KMS-11 (cell line): ENCODE data around the gene SPATA24.
A peak's percentile ranks its signal among the peaks of the same experiment; 100 is the strongest.
"Not testable (repeated sequence)": the region's sequence is repeated elsewhere in the genome, so short reads cannot be mapped to it uniquely, and the experiment has no call there.

Experiments
- H2AFZ ChIP-seq: fragments of 200-600 bp; sonication (generic); 2 replicates; pipeline ENCODE4 v1.6.1; 2016; ENCODE audit warnings: antibody characterized with exemption, mixed run types, low read depth
- H3K27ac ChIP-seq: fragments of 200-600 bp; sonication (generic); 2 replicates; pipeline ENCODE4 v1.6.1; 2016; ENCODE audit warnings: mild to moderate bottlenecking, mixed run types
- H3K27me3 ChIP-seq: fragments of 200-600 bp; sonication (generic); 2 replicates; pipeline ENCODE4 v1.6.1; 2017; ENCODE audit warnings: mild to moderate bottlenecking, low read depth, mixed run types, moderate library complexity; ENCODE audit not compliant: insufficient read depth
- H3K36me3 ChIP-seq: fragments of 200-600 bp; sonication (generic); 2 replicates; pipeline ENCODE4 v1.6.1; 2017; ENCODE audit warnings: mild to moderate bottlenecking, mixed run types; ENCODE audit not compliant: insufficient read depth
- H3K4me1 ChIP-seq: fragments of 200-600 bp; sonication (generic); 2 replicates; pipeline ENCODE4 v1.6.1; 2016; ENCODE audit warnings: mild to moderate bottlenecking, low read depth, mixed run types; ENCODE audit not compliant: poor library complexity, severe bottlenecking
- H3K4me2 ChIP-seq: fragments of 200-600 bp; sonication (generic); 2 replicates; pipeline ENCODE4 v1.7.0; 2016; ENCODE audit warnings: mild to moderate bottlenecking, mixed run types
- H3K4me3 ChIP-seq: fragments of 200-600 bp; sonication (generic); IDR thresholded peaks from 2 replicates; pipeline ENCODE4 v1.6.1; 2017; ENCODE audit warnings: low read depth, low read length, mixed read lengths; ENCODE audit not compliant: insufficient read depth
- H3K79me2 ChIP-seq: fragments of 200-600 bp; sonication (generic); 2 replicates; pipeline ENCODE4 v1.6.1; 2016; ENCODE audit warnings: low read depth, mixed run types; ENCODE audit not compliant: insufficient read depth
- H3K9ac ChIP-seq: fragments of 200-600 bp; sonication (generic); 2 replicates; pipeline ENCODE4 v1.6.1; 2016; ENCODE audit warnings: mild to moderate bottlenecking, mixed run types
- H4K20me1 ChIP-seq: fragments of 200-600 bp; sonication (generic); 2 replicates; pipeline ENCODE4 v1.6.1; 2016; ENCODE audit warnings: mild to moderate bottlenecking, mixed run types; ENCODE audit not compliant: insufficient read depth
- TF ChIP-seq, protein P1 (sequence below): fragments of 200-600 bp; sonication (generic); conservative IDR thresholded peaks from 2 replicates; pipeline ENCODE4 v1.6.1; 2017; ENCODE audit warnings: low read depth, mild to moderate bottlenecking, antibody characterized with exemption, low read length, moderate library complexity, mixed read lengths

Gene SPATA24

DNA sequence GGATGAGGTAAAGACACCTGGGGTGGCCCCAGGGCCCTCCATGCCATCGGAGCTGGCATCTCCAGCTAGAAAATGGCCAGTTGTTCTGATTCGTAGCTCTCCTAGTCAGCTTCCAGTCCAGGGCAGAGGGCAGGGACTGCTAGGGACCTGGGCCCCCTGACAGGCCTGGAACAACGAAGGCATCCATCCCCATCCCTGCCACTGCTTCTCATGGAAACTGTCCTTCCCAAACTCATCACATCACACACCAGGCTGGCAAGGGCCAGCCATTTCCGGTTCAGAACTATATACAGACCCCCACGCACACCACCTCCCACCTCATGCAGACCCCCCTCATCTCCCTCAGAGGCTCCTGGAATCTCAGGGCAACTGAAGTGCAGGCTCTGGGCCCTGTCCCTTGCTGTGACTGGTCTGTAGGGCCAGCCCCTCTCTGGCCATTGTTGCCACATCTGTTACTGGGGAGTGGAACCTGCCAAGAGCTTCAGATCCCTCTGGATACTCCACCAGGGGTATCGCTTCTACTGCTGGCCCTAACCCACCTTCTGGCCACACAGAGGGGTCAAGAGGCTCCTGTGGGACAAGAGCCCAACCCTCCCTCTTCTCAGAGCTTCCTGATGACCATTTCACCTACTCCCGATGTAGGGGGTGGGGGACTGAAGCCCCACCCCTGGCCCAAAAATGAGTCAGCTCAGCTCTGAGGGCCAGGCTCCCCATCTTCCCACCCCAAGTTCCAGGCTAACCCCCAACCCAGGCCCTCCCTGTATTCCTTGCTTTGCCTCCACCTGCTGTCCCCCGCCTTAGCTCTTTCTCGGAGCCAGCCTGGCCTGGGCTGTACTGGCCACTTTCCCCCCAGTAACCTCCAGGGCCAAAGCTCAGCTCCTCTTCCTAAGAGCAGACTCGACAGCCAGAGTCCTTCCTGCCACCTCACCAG lies 13.0 kb downstream of the SPATA24 start:
- H3K36me3 ChIP-seq = no peaks in the 10 kb centered on the region
- peaks cover 76% of the 10 kb centered on the region for H3K79me2 ChIP-seq
- H4K20me1 ChIP-seq = no peaks in the 10 kb centered on the region
- no peak overlapping the region for H3K4me3 ChIP-seq
- H3K4me2 ChIP-seq = peak overlapping the region; percentile 87
- H3K27me3 ChIP-seq = no peaks in the 10 kb centered on the region
- H3K9ac ChIP-seq = peak overlapping the region; percentile 93
- H2AFZ ChIP-seq = peak overlapping the region; percentile 63; the same call in 1 of the 2 replicates
- H3K4me1 ChIP-seq = peaks cover 51% of the 10 kb centered on the region
- TF ChIP-seq, protein P1, sequence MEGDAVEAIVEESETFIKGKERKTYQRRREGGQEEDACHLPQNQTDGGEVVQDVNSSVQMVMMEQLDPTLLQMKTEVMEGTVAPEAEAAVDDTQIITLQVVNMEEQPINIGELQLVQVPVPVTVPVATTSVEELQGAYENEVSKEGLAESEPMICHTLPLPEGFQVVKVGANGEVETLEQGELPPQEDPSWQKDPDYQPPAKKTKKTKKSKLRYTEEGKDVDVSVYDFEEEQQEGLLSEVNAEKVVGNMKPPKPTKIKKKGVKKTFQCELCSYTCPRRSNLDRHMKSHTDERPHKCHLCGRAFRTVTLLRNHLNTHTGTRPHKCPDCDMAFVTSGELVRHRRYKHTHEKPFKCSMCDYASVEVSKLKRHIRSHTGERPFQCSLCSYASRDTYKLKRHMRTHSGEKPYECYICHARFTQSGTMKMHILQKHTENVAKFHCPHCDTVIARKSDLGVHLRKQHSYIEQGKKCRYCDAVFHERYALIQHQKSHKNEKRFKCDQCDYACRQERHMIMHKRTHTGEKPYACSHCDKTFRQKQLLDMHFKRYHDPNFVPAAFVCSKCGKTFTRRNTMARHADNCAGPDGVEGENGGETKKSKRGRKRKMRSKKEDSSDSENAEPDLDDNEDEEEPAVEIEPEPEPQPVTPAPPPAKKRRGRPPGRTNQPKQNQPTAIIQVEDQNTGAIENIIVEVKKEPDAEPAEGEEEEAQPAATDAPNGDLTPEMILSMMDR = no peak
- H3K27ac ChIP-seq = peak overlapping the region; percentile 89

DNA sequence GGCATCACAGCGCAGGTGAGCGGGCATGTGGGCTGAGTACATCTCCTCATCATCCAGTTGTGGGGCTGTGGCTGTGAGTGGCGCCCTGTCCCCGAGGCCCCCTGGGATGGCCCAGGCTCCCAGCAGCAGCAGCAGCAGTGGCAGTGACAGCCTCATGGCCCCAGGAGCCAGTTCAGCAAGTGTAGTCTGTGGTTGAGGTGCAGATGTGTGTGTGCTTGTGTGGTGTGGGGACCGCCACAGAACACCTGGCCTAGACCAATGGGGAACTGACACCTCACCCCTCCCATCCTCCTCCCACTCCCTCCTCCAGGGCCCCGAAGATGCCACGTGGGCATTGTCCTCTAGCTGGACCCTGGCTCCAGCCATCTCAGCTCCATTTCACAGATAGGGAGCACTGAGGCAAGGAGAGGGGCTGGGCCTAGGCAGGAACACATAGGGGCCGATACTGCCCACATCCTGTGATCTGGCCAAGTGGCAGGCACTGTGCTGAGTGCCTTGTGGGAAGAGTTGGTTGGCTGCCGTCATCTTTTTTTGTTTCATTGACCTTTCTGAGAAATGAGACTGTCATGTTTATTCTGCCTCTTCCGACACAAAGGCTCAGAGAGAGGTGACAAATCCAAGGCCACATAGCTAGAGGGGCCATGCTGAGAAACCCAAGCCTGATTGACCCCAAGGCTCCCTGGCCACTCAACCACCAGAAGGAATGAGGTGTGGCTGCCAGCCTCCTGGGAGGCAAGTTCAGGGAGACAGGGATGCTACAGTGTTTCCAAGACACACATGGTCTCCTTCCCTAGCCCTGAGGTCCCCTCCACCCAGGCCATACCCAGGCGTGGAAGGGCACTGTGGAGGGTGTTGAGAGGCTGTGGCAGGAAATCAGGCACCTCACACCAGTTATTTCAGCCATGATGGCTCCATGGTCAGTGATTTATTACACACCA lies 13.9 kb downstream of the SPATA24 start, which contains the start of gene MZB1:
TSS of gene MZB1 (minus strand) at position 213 of the 938 bp plus-strand sequence. CDS start at position 156, 57 bp downstream.
- no peaks in the 10 kb centered on the region for H4K20me1 ChIP-seq
- H3K9ac ChIP-seq = peak within 1 kb of the TSS; percentile 93
- H3K4me1 ChIP-seq = peaks cover 52% of the 10 kb centered on the region
- peaks cover 73% of the 10 kb centered on the region for H3K79me2 ChIP-seq
- H3K4me2 ChIP-seq = peak within 1 kb of the TSS; percentile 87
- H2AFZ ChIP-seq = no peak within 1 kb of the TSS
- H3K27ac ChIP-seq = peak within 1 kb of the TSS; percentile 89
- no peaks in the 10 kb centered on the region for H3K27me3 ChIP-seq
- H3K4me3 ChIP-seq = no peak within 1 kb of the TSS
- TF ChIP-seq, protein P1 = no peak
- no peaks in the 10 kb centered on the region for H3K36me3 ChIP-seq

DNA sequence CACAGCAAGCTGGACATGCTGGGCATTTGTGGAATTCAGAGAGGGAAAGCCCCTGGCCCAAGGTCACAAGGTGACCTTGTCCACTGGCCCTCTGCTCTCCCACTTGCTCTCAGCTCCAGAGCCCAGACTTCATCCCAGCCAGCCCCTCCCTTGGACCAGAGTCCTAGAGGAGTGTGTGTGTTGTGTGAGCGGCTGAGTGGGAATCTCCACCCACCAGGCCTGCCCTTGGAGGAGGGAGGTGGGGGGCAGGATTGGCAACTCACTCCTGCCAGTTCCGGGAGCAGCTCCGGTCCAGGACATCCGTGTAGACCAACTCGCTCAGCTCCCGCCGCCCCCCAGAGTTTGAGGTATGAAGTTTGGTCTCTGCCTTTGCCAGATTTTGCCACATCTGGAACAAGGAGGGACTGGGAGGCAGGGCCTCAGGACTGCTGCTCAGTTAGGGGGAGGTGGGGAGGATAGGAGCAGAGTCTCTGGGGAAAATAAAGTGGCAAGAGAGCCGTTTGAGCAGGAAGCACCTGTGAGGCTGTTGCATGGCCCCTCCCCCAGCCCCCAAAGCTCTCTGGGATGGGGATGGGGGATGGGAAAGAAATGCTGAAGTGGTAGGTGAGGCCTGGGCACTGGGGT lies 15.6 kb downstream of the SPATA24 start:
- Histone ChIP-seq H2AFZ (no peak overlapping the region), H3K4me3 (no peak overlapping the region), H3K27ac (peak overlapping the region; percentile 89), H3K4me1 (peaks cover 69% of the 10 kb centered on the region), H3K27me3 (no peaks in the 10 kb centered on the region), H4K20me1 (no peaks in the 10 kb centered on the region), H3K36me3 (no peaks in the 10 kb centered on the region), H3K79me2 (peaks cover 57% of the 10 kb centered on the region), H3K9ac (peak overlapping the region; percentile 93), H3K4me2 (peak overlapping the region; percentile 87)
- TF ChIP-seq, protein P1 = no peak

DNA sequence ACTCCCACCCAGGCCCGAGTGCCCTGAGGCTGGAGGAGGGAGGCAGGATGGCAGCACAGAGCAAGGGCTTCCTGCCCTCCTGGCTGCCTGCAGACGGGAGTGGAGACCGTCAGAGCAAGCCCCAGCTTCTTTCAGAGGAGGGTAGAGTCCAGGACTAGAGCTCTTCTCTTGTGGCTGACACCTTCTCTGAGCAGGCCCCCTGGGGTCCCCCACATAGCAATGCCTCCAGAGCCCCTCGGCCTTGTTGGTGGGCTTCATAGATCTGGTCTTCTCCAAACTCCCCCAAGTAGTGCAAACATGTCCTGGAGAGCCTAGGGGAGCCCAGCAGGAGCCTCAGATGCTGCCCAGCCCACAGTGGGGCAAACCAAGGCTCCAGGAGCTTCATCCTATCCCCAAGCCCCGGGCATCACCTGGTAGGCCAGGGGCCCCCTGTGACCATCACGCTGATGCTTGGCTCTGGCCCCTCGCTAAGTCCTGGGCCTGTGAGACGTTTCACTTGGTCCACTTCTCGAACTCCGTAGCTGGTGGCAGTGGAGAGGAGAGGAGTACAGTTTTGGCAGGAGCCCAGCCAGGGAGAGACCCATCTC lies 16.2 kb downstream of the SPATA24 start:
- H4K20me1 ChIP-seq = no peaks in the 10 kb centered on the region
- no peak overlapping the region for H3K4me3 ChIP-seq
- peak overlapping the region; percentile 89 for H3K27ac ChIP-seq
- H2AFZ ChIP-seq = no peak overlapping the region
- peaks cover 52% of the 10 kb centered on the region for H3K79me2 ChIP-seq
- H3K27me3 ChIP-seq = no peaks in the 10 kb centered on the region
- H3K9ac ChIP-seq = peak overlapping the region; percentile 93
- no peaks in the 10 kb centered on the region for H3K36me3 ChIP-seq
- H3K4me1 ChIP-seq = peaks cover 71% of the 10 kb centered on the region
- TF ChIP-seq, protein P1 = no peak
- H3K4me2 ChIP-seq = peak overlapping the region; percentile 87

DNA sequence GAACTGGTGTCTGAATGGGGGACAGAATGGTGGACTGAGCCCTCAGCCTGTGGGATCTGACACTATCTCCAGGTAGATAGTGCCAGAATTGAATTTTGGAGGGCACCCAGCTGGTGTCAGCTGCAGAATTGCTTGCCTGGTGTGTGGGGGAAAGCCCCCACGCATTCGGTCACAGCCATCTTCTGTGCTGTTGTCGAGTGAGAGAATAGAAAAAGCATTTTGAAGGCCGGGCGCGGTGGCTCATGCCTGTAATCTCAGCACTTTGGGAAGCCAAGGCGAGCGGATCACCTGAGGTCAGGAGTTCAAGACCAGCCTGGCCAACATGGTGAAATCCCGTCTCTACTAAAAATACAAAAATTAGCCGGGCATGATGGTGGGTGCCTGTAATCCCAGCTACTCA lies 16.9 kb downstream of the SPATA24 start:
- Histone ChIP-seq H3K27ac (peak overlapping the region; percentile 89; the same call in 1 of the 2 replicates), H3K79me2 (peaks cover 51% of the 10 kb centered on the region), H3K4me1 (peaks cover 71% of the 10 kb centered on the region), H3K4me2 (peak overlapping the region; percentile 87; the same call in 1 of the 2 replicates)
- not testable (repeated sequence) for H3K36me3 ChIP-seq, H4K20me1 ChIP-seq, H3K4me3 ChIP-seq, H3K27me3 ChIP-seq, H3K9ac ChIP-seq, H2AFZ ChIP-seq
